ENCODE data around the gene GTPBP1. TPM values are rescaled to one million over a fixed set of nuclear protein-coding genes. Genes with fewer than 3 reads are reported as not detected.

Gene GTPBP1
- total and polyA plus RNA-seq, 2 of the 13 experiments (the other 11 are each of a cell fraction or from before 2014, with no cell fraction given), result 22.3 to 27.0 TPM

- TF ChIP-seq ARID2 (CRISPR knock-in tag; IDR thresholded peaks at IDR 0.05; ENCODE audit: borderline replicate concordance) (no peak), AFF4 (CRISPR knock-in tag; IDR thresholded peaks at IDR 0.05) (no peak), KLF9 (CRISPR knock-in tag; IDR thresholded peaks at IDR 0.05; ENCODE audit: low read depth) (no peak), ZNF331 (CRISPR knock-in tag; IDR thresholded peaks at IDR 0.05) (no peak), TAF15 (IDR thresholded peaks at IDR 0.05; ENCODE audit: low read depth, low read length, poor library complexity, severe bottlenecking) (no peak), HNRNPL (IDR thresholded peaks at IDR 0.05; ENCODE audit: low read depth, low read length) (0 out of 2 replicates have a peak, but pooled peaks have one; percentile 39), ZNF24 (IDR thresholded peaks at IDR 0.05) (no peak), MEIS1 (CRISPR knock-in tag; IDR thresholded peaks at IDR 0.05; ENCODE audit: borderline replicate concordance) (no peak), POLR2G (IDR thresholded peaks at IDR 0.05; ENCODE audit: low read depth, low read length) (no peak), MIXL1 (CRISPR knock-in tag; IDR thresholded peaks at IDR 0.05) (no peak), YEATS2 (CRISPR knock-in tag; IDR thresholded peaks at IDR 0.05; ENCODE audit: borderline replicate concordance) (no peak), MEF2D (CRISPR knock-in tag; IDR thresholded peaks at IDR 0.05) (no peak), ERF (CRISPR knock-in tag; IDR thresholded peaks at IDR 0.05) (no peak), JARID2 (CRISPR knock-in tag; IDR thresholded peaks at IDR 0.05; ENCODE audit: insufficient replicate concordance) (no peak), PRPF4 (IDR thresholded peaks at IDR 0.05; ENCODE audit: low read depth, low read length, poor library complexity, severe bottlenecking) (no peak), EZH2 (conservative IDR thresholded peaks at IDR 0.05; ENCODE audit: low read depth, low read length) (no peak), HNRNPLL (IDR thresholded peaks at IDR 0.05; ENCODE audit: low read depth, low read length, poor library complexity, severe bottlenecking) (no peak), SRF (IDR thresholded peaks at IDR 0.05; ENCODE audit: low read depth, low read length) (no peak), CSRNP2 (CRISPR knock-in tag; conservative IDR thresholded peaks at IDR 0.05; ENCODE audit: low read depth) (no peak), ZNF224 (CRISPR knock-in tag; IDR thresholded peaks at IDR 0.05) (no peak), ZNF496 (CRISPR knock-in tag; IDR thresholded peaks at IDR 0.05; ENCODE audit: insufficient replicate concordance) (no peak), ETV6 (CRISPR knock-in tag; conservative IDR thresholded peaks at IDR 0.05) (no peak), ZNF652 (CRISPR knock-in tag; IDR thresholded peaks at IDR 0.05; ENCODE audit: borderline replicate concordance, low read depth) (no peak), NAIF1 (CRISPR knock-in tag; IDR thresholded peaks at IDR 0.05; ENCODE audit: borderline replicate concordance) (no peak)
These were observed 557 bp downstream of the GTPBP1 start (continued) for GRCh38 chr22:38706101-38706900.
